Breast epithelium (tissue), 3 donors: Measurements from ENCODE around the gene SMAD7.

Experiments
- CTCF ChIP-seq, 3 donors: fragments of 450-650 bp; IDR thresholded peaks; one replicate each; pipeline ENCODE4 v1.5.1; 2016 to 2017; ENCODE audit warnings: antibody characterized with exemption in 3 of 3, mild to moderate bottlenecking in 3 of 3, moderate library complexity in 3 of 3
- POLR2A ChIP-seq: fragments of 450-650 bp; IDR thresholded peaks from one replicate; pipeline ENCODE4 v1.6.1; 2016; ENCODE audit warnings: antibody characterized with exemption, mild to moderate bottlenecking, moderate library complexity
- POLR2AphosphoS5 ChIP-seq, 3 donors: sonication (generic); formaldehyde crosslinking; IDR thresholded peaks; one replicate each; pipeline ENCODE4 v1.6.1; 2017; ENCODE audit warnings: antibody characterized with exemption in 3 of 3

- no peak for TF ChIP-seq POLR2A
- no peak for TF ChIP-seq CTCF (IDR thresholded peaks at IDR 0.05)
- no peak for TF ChIP-seq POLR2AphosphoS5 (IDR thresholded peaks at IDR 0.05)
Measured at GRCh38 chr18:48904847-48905394, 45.8 kb downstream of the SMAD7 start.
